Activated CD4-positive, alpha-beta T cell treated with anti-CD3 and anti-CD28 coated beads for 4 hours (primary cell): ENCODE data around the gene KRIT1.
"Not testable (repeated sequence)": the region's sequence is repeated elsewhere in the genome, so short reads cannot be mapped to it uniquely, and the experiment has no call there.

Experiments
- DNase-seq, 2 donors: peaks; one replicate each; pipeline ENCODE4 v3.0.0-alpha.2; 2020

Gene KRIT1

GRCh38 chr7:92246360-92247101 is 817 bp upstream of the KRIT1 start:
- peak; percentile 11 to 15 for DNase-seq

- no peak for DNase-seq
These were observed 767 bp downstream of the KRIT1 start for GRCh38 chr7:92244808-92245486.

GRCh38 chr7:92242972-92243371 is 2.7 kb downstream of the KRIT1 start:
- DNase-seq = no peak

GRCh38 chr7:92230547-92230946 is 15.2 kb downstream of the KRIT1 start:
- DNase-seq = no peak

- no peak for DNase-seq
These were observed 17.0 kb downstream of the KRIT1 start for GRCh38 chr7:92228742-92229141.

GRCh38 chr7:92228100-92228499 is 17.6 kb downstream of the KRIT1 start:
- no peak for DNase-seq

GRCh38 chr7:92226981-92227380 is 18.7 kb downstream of the KRIT1 start:
- DNase-seq = no peak

GRCh38 chr7:92221766-92222165 is 23.9 kb downstream of the KRIT1 start:
- DNase-seq = no peak

- no peak for DNase-seq
These were observed 39.0 kb downstream of the KRIT1 start for GRCh38 chr7:92206672-92207071.

- DNase-seq = no peak
These were observed 39.7 kb downstream of the KRIT1 start for GRCh38 chr7:92205987-92206386.

- DNase-seq = no peak
These were observed 44.9 kb downstream of the KRIT1 start for GRCh38 chr7:92200791-92201190.

GRCh38 chr7:92192326-92192725 is 53.4 kb downstream of the KRIT1 start:
- DNase-seq = no peak

- DNase-seq = not testable (repeated sequence)
These were observed 56.5 kb downstream of the KRIT1 start for GRCh38 chr7:92189246-92189645.

GRCh38 chr7:92184294-92184693 is 61.4 kb downstream of the KRIT1 start:
- not testable (repeated sequence) for DNase-seq

GRCh38 chr7:92178928-92179924 is 66.5 kb downstream of the KRIT1 start, which contains the start of gene LRRD1:
Gene LRRD1, minus strand, starts transcription at chr7:92179142. Its CDS starts 13,940 bp downstream, at chr7:92165202.
- peak; percentile 80 to 90 for DNase-seq

GRCh38 chr7:92177362-92177761 is 68.4 kb downstream of the KRIT1 start:
- no peak for DNase-seq

- DNase-seq = not testable (repeated sequence)
These were observed 76.2 kb downstream of the KRIT1 start for GRCh38 chr7:92169529-92169928.

- DNase-seq = no peak
These were observed 84.4 kb downstream of the KRIT1 start for GRCh38 chr7:92161271-92161670.

GRCh38 chr7:92158660-92159575 is 86.8 kb downstream of the KRIT1 start:
- DNase-seq = no peak

GRCh38 chr7:92156990-92157389 is 88.7 kb downstream of the KRIT1 start:
- no peak for DNase-seq

GRCh38 chr7:92155108-92155739 is 90.5 kb downstream of the KRIT1 start:
- no peak for DNase-seq
